ENCODE results near the gene RIMBP2.

The RIMBP2 gene

DNA sequence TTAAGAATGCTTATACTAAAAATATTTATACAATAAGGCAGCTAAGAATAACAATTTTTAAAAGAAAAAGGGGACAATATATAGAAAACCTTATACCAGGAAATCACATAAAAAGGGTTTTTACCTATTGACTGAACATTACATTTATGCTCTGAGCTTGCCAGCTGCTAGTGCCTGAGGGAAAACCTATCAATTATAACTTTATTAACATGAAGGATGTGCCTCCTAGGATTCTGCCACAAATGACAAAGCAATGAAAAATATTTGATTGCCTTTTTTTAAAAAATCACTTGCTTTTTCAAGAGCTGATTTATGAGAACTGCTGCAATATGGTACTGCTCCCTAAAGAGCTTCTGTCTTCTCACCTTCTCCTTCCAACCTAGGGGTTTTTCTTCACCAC, 185.7 kb downstream of the RIMBP2 start:
- DNase-seq (ENCODE audit: low read depth), result no peak

DNA sequence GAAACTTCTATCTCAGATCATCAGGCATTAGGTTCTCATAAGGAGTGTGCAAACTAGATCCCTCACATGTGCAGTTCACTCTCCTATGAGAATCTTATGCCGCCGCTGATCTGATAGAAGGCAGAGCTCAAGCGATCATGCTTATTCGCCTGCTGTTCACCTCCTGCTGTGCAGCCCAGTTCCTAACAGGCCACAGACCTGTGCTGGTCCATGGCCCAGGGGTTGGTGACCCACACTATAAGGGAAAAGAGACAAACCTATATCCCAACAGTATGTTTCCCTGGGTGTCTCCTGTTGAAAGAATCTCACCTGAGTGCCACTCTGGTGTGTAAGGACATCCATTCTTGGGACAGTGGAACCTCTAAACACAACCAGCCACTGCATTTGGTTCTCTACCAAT, 186.3 kb downstream of the RIMBP2 start:
- no peak for DNase-seq (ENCODE audit: low read depth)

DNA sequence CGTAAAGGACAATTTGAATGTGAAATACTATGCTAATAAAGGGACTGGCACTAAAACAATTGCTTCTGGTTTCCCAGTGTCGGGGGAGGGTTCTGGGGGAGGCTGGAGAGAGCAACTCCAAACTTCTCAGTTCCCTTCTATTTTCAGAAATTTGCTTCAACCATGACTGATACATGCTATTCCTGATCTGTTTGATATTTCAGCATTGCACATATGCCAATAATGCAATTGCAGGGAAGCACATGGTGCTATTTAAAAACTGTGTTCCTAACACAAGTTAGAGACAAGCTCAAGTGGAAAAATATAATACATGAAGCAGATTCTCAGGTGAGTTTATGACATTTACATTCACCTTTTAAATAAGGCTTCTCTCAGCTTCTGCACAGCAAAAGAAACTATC, 188.9 kb downstream of the RIMBP2 start:
- no peak for DNase-seq (ENCODE audit: low read depth)

- DNase-seq (ENCODE audit: low read depth), result no peak
Observed at GRCh38 chr12:130526813-130527212, 189.3 kb downstream of the RIMBP2 start.

DNA sequence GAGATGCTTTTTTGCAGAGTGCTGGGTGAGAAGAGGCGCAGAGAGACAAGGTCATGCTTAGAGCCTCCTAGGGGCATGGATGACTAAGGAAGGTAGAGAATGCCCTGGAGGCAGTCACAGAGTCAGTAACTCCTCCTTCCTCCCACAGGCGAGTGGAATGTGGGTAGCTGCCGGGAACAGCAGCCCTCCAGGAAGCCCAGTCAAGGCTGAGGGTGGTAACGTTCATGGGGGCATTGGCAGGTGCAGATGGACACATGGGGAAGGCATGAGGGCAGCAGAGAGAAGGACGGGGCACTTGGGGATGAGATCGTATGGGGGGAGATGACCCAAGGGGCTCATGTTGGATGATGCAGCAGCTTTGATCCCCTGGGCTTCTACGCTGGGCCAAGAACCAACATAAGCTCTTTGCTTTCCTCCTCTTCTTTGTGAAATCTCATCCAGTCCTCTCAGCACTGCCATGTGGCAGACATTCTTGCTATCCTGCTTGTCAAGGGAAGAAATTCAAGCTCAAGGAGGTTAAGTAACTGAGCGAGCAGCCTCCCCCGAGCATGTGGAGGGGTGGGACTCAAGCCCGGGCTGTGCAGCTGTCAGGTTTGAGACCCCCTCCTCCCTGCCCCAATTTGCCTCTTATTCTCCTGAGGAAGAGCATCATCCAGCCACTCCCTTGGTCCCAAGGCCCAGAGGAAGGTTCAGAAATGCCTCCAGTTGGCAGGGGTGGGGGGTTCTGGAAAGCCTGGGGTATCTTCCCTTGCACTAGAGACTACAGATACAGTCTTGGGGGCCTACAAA, 190.5 kb downstream of the RIMBP2 start:
- DNase-seq (ENCODE audit: low read depth), result no peak

DNA sequence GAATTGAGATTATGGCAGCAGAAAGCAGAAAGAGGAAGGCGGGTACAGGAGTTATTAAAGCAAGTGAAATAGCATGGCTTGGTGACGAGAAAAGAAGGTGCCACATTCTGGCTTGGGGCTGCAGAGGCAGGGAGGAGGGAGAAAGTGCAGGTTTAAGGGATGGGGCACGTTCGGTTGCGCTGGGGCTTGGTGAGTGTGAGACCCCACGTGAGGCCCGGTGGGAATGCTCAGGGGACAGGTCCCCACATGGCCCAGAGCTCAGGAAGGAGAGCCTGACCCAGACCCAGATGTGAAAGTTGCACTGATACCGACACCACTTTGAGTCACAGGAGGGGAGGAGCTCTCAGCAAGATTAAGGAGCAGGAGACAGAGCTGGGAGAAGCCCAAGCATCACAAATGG, 191.3 kb downstream of the RIMBP2 start:
- no peak for DNase-seq (ENCODE audit: low read depth)

DNA sequence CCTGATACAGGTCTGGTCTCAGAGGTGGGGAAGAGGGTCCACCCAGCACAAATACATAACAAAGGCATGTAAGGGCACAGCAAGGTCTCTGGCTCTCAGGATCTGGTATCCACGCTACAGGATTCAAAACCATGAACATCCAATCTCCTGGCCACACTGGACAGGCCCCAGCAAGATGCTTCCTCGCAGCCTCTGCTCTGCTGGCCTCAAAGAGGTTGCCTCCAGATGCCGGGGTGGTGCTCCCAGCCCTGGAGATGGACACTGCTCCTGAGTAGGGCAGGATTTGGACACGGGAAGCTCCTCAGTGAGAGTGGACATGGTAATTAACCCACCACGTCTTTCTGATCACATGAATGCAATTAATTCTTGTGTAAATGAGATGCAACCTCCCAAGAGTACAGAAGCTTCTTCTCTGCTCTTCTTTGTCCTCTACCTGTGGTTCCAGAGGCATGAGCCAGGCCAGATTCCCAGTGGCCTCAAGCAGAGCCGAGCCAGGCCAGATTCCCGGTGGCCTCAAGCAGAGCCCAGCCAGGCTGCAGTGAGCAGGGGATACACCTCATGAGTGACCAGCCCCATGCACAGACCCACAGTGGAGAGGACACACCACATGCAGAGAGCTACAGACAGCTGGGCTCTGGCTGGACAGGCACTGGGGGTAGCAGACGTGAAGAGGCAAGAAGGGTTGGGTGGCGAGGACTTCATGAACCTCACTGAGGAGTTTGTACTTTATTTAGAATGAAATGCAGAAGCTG, 192.1 kb downstream of the RIMBP2 start:
- DNase-seq (ENCODE audit: low read depth), result no peak

GRCh38 chr12:130523208-130523607, 192.9 kb downstream of the RIMBP2 start:
- no peak for DNase-seq (ENCODE audit: low read depth)

GRCh38 chr12:130522244-130522834, 193.8 kb downstream of the RIMBP2 start:
- no peak for DNase-seq (ENCODE audit: low read depth)

- DNase-seq (ENCODE audit: low read depth), result no peak
Observed at GRCh38 chr12:130521375-130522124, 194.5 kb downstream of the RIMBP2 start.

DNA sequence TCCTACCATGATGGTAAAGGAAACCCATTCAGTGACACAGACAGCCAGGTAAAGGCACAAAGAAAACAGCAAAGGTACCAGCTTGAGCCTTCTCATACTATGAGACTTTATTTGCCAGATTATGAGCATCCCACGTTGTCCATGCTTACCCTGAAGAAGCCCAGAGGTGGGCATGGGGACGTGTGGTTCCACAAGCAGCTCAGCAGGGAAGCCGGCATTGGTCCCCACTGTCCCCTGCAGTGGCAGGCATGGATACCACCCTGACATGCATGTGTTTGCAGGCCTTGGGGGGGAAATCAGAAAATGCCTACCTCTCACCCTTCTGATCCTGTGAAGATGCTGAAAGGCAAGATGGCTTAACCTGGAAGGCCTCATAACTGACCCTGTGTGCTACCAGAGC, 195.3 kb downstream of the RIMBP2 start:
- no peak for DNase-seq (ENCODE audit: low read depth)

DNA sequence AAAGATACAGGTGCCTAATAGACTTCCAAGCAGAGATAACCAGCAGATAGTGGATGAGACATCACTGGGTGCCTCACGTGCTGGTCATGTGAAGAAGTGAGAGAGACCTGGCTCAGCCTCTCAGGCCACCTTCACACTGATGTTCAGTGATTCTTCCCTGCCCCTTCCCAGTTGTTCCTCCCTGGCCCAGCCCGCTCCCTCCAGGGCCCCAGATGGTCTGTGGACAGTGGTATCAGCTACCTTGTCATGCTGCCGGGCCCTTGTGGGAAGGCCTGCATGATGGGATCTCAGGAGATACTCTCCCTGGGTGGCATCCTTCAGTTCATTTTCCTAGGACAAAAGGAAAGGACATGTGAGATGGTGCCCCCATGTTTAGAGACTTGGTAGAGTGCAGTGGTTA, 198.5 kb downstream of the RIMBP2 start:
- DNase-seq (ENCODE audit: low read depth), result no peak

DNA sequence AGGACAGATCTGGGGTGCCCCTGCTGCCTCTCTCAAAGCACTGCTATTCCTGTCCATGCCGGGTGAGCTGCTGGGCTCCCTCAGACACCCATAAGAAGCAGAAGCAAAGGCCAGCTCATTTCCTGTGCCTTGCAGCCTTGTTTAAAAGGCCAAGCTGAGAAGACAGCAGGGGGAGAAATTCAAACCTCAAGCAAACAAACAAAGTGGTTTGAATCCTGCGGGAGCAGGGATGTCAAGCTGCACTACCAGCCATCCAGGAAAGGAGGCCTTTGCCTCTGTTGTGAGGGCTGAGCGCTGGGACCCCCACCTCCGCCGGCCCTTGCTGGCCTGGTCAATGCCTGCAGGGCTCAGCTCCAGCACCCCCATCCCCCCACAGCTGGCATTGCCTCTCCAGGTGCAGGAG, 201.9 kb downstream of the RIMBP2 start:
- DNase-seq (ENCODE audit: low read depth), result no peak

GRCh38 chr12:130513556-130513955, 202.5 kb downstream of the RIMBP2 start:
- no peak for DNase-seq (ENCODE audit: low read depth)

GRCh38 chr12:130511285-130511684, 204.8 kb downstream of the RIMBP2 start:
- DNase-seq (ENCODE audit: low read depth), result no peak

GRCh38 chr12:130509454-130509853, 206.6 kb downstream of the RIMBP2 start:
- DNase-seq (ENCODE audit: low read depth), result no peak

DNA sequence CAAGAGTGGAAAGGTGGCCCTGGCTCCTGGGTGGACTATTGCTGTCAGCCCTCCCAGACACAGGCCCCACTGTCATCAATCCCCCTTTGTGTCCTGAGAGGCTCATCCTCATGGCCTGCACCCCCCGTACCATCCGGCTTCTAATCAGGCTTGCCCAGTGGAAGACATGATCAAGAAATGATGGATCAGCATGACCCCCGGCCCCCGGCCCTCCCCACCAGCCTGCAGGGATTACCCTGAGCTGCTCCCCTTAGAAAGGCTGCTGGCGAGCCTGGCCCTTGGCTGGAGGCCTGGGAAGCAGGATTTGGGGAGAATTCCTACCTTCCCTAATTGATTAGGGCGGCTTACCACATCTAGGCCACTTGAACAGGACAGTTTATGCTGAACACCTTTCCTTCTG, 207.3 kb downstream of the RIMBP2 start:
- DNase-seq (ENCODE audit: low read depth), result no peak

DNA sequence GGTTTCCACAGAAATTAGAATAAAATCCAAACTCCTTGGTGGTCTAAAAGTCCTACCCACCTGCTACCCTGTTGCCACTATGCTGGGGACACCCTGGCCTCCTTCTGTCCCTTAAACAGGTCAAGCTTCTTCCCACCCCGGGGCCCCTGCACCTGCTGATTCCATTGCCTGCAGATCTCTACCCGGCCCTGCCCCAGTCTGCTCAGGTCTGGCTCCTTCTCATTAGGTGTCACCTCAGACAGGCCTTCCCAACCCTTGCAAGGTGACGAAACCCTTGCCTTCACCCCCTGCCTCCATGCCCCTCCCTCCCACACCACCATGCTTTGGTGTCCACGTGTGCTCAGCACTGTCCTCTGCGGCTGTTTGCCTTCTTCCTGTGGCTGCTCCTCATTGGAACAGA, 207.8 kb downstream of the RIMBP2 start:
- no peak for DNase-seq (ENCODE audit: low read depth)

DNA sequence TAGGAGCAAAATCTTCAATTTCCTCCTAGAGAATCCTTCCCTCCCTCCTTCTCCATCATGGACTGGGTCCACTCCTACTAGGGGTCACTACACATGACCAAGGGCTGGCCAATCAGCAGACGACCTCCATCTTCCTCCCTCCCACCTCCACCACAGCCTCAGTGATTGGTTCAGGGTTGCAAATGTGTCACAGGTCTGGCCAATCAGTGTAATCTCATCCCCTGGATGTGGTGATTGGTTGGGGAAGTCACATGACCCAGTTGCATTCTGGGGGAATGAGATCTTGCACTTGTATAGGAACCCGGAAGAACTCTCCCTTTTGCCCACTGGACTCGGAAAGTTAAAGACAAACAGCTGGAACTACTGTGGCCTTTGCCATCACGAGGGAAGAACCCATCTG, 209.3 kb downstream of the RIMBP2 start:
- DNase-seq (ENCODE audit: low read depth), result no peak

GRCh38 chr12:130504840-130505175, 211.3 kb downstream of the RIMBP2 start:
- DNase-seq (ENCODE audit: low read depth), result no peak

DNA sequence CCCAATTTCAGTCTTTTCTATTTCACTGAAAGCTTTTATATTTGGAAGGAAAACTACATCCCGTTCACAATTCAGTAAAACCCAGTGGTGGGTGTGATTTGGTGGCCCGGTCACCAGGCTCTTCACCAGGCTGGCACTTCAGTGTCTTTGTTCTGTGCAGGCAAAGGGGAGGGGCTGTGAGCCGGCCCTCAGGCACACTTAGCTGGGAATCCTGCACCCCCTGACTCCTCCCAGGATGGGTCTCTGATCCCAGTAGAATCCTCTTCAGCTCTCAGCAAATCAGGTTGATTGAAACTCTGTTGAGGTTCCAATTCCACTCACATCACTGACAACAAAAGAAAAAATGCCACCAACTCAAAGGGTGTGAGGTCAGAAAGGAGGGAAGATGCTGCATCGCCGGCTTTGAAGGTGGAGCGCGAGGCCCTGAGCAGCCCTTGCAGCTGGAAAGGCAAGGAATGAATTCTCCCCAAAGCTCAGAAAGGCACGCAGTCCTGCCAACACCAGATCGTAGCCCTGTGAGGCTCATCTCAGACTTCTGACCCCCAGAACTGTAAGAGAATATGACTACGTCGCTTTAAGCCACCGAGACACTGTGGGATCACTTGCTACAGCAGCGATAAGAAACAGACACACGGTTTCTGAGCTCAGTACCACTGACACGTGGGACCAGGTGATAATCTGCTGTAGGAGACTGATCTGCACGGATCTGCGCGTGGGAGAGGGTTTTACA, 211.8 kb downstream of the RIMBP2 start:
- no peak for DNase-seq (ENCODE audit: low read depth)

DNA sequence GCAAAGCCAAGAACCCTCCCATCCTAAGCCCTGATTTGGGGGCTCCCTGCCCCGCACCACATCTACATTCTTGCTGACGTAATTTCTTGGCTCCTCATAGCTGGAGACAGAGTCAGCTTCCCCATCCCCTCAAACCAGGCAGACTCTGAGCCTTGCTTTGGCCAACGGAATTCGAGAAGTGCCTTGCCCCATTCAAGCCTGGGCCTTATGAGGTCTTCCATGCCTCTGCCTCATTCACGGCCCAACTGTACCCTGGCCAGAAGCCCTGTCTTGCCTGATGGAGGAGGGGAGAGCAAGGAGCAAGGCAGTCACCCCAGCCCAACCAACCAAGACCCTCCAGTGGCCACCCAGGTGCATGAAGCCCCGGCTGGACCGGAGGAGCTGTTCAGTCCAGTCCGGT, 214.3 kb downstream of the RIMBP2 start:
- no peak for DNase-seq (ENCODE audit: low read depth)

All from GM04503 (cell line).